Mesothelial cell of epicardium (in vitro differentiated cells): Measurements from ENCODE around the gene NLK. TPM values are rescaled to one million over a fixed set of nuclear protein-coding genes. Genes with fewer than 3 reads are reported as not detected.
"Not testable (repeated sequence)": the region's sequence is repeated elsewhere in the genome, so short reads cannot be mapped to it uniquely, and the experiment has no call there.

Source experiments
- DNase-seq, 2 experiments: peaks; one replicate each; pipeline ENCODE4 v3.0.0; 2021; ENCODE audit warnings: low spot score in 2 of 2; ENCODE audit not compliant: unreplicated experiment in 2 of 2
- H3K27ac Mint-ChIP-seq: 2 replicates; pipeline ENCODE4 v1.8.0; 2021; ENCODE audit warnings: mixed read lengths
- H3K27me3 Mint-ChIP-seq: 2 replicates; pipeline ENCODE4 v1.8.0; 2021; ENCODE audit warnings: low read depth, mixed read lengths
- H3K36me3 Mint-ChIP-seq: 2 replicates; pipeline ENCODE4 v1.8.0; 2021; ENCODE audit warnings: mixed read lengths
- H3K4me1 Mint-ChIP-seq: 2 replicates; pipeline ENCODE4 v1.8.0; 2021; ENCODE audit warnings: mixed read lengths
- H3K4me3 Mint-ChIP-seq: 2 replicates; pipeline ENCODE4 v1.8.0; 2021; ENCODE audit warnings: mild to moderate bottlenecking, moderate library complexity, mixed read lengths
- H3K9me3 Mint-ChIP-seq: 2 replicates; pipeline ENCODE4 v1.8.0; 2021; ENCODE audit warnings: mixed read lengths
- total RNA-seq: library from RNA; stranded (reverse); gene quantifications from 3 replicates; pipeline ENCODE4 v1.2.1, GENCODE V29; 2021
- TF ChIP-seq, protein P1 (sequence below): fragments of 200-600 bp; sonication (generic); IDR thresholded peaks from one replicate; pipeline ENCODE4 v1.5.0; 2021; ENCODE audit warnings: antibody characterized with exemption; ENCODE audit not compliant: unreplicated experiment

Gene NLK
- total RNA-seq, 1 donor from 2014 or later: 22.6 TPM

DNA sequence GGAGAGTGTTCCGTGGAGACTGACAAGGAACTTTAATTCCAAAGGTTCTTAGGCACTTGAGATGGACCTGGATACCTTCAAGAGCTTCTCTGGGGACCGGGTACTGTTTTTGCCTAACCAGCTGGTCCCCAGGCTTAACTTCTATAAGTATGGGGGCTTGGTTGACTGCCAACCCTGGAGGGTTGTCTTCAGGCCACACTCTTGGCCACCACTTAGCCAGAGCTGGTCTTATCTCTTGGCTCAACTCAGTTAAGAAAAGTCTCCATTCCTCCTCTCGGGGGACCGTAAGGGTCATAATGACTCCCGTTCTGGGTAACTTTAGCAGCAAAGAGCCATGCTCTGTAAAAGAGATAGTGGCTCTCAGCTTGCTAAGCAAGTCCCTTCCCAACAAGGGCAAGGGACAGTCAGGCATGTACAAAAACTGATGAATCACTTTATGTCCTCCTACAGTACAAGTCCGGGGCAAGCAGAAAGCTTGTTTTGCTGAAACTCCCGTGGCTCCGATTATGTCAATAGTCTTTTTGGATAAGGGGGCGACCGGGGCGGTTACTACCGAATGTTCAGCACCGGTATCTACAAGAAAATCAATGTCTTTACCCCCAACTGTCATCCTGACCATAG lies 193.7 kb downstream of the NLK start:
- not testable (repeated sequence) for H3K4me3 Mint-ChIP-seq, H3K36me3 Mint-ChIP-seq, H3K27me3 Mint-ChIP-seq, DNase-seq, H3K9me3 Mint-ChIP-seq, H3K27ac Mint-ChIP-seq
- peaks cover 42% of the 10 kb centered on the region for H3K4me1 Mint-ChIP-seq

DNA sequence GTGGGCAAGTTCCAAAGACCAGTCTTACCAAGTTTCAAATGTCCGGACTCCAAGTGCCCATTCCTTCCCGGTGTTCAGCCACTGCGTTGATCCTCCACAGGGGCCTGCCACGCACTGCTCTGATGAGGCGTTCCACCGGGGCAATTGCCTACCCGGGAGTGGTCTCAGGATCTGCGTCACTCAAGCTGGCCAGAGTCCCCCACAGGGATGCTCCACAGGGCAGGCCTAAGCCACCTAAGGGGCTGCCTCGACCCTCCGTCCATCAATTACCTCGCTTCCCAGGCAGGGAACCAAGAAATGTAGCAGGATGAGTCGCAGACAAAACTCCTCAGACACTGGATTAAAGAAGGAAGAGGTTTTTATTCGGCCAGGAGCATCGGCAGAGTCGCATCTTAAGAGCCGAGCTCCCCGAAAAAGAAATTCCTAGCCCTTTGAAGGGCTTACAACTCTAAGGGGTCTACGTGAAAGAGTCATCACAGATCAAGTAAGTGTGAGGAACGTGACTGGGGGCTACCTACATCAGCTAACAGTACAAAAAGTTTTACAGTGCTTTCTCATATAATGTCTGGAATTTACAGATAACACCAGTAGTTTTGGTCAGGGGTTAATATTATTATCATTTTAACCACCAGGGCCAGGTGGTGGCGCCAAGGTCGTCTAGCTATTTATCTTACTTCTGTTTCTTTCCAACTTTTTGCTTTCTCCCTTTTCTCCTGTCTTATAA lies 196.2 kb downstream of the NLK start:
- H3K27me3 Mint-ChIP-seq, H3K36me3 Mint-ChIP-seq, H3K27ac Mint-ChIP-seq, H3K4me3 Mint-ChIP-seq, H3K9me3 Mint-ChIP-seq, DNase-seq: not testable (repeated sequence)
- peaks cover 35% of the 10 kb centered on the region for H3K4me1 Mint-ChIP-seq

DNA sequence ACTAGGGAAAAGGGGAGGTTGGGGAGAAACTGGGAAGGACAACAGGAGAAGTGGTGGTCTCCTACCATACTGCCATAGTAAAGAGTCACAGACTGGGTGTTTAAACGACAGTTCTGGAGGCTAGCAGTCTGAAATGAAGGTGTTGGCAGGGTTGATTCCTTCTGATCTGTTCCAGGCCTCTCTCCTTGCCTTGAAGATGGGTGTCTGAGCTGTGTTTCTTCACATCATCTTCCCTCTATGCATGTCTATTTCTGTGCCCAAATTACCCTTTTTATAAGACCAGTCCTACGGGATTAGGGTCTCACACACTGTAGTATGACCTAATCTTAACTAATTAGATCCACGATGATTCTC lies 196.8 kb downstream of the NLK start:
- TF ChIP-seq, protein P1, sequence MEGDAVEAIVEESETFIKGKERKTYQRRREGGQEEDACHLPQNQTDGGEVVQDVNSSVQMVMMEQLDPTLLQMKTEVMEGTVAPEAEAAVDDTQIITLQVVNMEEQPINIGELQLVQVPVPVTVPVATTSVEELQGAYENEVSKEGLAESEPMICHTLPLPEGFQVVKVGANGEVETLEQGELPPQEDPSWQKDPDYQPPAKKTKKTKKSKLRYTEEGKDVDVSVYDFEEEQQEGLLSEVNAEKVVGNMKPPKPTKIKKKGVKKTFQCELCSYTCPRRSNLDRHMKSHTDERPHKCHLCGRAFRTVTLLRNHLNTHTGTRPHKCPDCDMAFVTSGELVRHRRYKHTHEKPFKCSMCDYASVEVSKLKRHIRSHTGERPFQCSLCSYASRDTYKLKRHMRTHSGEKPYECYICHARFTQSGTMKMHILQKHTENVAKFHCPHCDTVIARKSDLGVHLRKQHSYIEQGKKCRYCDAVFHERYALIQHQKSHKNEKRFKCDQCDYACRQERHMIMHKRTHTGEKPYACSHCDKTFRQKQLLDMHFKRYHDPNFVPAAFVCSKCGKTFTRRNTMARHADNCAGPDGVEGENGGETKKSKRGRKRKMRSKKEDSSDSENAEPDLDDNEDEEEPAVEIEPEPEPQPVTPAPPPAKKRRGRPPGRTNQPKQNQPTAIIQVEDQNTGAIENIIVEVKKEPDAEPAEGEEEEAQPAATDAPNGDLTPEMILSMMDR: no peak
- peaks cover 29% of the 10 kb centered on the region for H3K4me1 Mint-ChIP-seq

DNA sequence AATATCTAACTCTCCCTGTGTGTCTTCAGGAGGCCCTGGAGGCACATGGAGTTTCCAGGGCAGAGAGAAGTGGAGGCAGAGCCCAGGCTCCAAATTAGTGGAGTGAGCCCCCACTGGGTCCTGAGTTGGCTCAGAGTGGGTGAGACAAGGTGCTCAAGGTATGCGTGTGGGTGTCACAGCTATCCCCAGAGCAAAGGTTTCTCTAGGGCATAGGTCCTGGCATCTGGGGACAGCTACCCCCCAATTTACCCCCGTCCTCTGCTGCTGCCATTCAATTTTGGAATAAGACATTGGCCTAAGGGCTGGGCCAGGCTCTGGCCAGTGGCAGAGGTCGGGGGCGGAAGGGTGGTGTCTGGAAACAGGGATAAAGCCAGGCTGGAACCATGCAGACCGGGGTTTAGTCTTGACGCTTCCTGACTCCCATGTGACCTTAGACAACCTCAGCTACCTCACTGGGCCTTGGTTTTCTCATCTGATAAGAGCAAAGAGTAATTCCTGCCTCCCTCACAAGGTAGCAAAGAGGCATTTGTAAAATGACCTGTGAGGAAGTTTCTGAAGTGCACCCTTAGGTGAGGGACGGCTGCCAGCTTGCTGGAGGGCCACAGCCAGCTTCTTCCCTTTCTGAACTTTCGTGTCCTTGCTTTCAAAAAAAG lies 198.3 kb downstream of the NLK start:
- H3K9me3 Mint-ChIP-seq: no peaks in the 10 kb centered on the region
- no peaks in the 10 kb centered on the region for H3K27me3 Mint-ChIP-seq
- peaks cover 14% of the 10 kb centered on the region for H3K4me1 Mint-ChIP-seq
- TF ChIP-seq, protein P1: no peak
- H3K36me3 Mint-ChIP-seq: no peaks in the 10 kb centered on the region
- no peak for DNase-seq
- no peak overlapping the region for H3K4me3 Mint-ChIP-seq
- no peak overlapping the region for H3K27ac Mint-ChIP-seq

More for the DNA sequence above, 196.8 kb downstream of the NLK start:
- H3K36me3 Mint-ChIP-seq: no peaks in the 10 kb centered on the region
- H3K4me3 Mint-ChIP-seq: no peak overlapping the region
- no peaks in the 10 kb centered on the region for H3K9me3 Mint-ChIP-seq
- H3K27ac Mint-ChIP-seq: no peak overlapping the region
- no peaks in the 10 kb centered on the region for H3K27me3 Mint-ChIP-seq
- DNase-seq: no peak

DNA sequence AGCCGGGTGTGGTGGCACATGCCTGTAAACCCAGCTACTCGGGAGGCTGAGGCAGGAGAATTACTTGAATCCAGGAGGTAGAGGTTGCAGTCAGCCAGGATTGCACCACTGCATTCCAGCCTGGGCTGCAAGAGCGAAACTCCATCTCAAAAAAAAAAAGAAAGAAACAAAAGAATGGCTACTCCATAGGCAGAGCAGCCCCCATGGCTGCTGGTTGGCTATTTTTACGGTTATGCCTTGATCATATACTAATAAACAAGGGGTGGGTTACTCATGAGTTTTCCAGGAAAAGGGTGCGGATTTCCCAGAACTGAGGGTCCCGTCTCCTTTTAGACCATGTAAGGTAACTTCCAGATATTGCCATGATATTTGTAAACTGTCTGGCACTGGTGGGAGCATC lies 200.3 kb downstream of the NLK start:
- Mint-ChIP-seq H3K4me3 (no peak overlapping the region), H3K27ac (no peak overlapping the region), H3K27me3 (no peaks in the 10 kb centered on the region), H3K36me3 (no peaks in the 10 kb centered on the region), H3K4me1 (peaks cover 4% of the 10 kb centered on the region), H3K9me3 (no peaks in the 10 kb centered on the region)
- TF ChIP-seq, protein P1: no peak
- DNase-seq: no peak

DNA sequence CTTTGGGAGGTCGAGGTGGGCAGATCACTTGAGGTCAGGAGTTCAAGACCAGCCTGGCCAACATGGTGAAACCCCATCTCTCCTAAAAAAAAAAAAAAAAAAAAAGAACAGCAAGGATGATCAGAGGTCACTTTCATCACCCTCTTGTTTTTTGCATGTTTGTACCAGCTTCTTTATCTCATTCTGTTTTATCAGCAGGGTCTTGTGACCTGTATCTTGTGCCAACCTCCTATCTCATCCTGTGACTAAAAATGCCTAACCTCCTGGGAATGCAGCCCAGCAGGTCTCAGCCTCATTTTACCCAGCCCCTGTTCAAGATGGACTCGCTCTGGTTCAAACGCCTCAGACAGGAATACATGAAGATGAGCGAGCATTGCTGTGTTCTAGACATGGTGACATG lies 200.8 kb downstream of the NLK start:
- H3K36me3 Mint-ChIP-seq, H3K27me3 Mint-ChIP-seq, H3K9me3 Mint-ChIP-seq, H3K4me1 Mint-ChIP-seq, H3K27ac Mint-ChIP-seq, H3K4me3 Mint-ChIP-seq, DNase-seq: not testable (repeated sequence)

DNA sequence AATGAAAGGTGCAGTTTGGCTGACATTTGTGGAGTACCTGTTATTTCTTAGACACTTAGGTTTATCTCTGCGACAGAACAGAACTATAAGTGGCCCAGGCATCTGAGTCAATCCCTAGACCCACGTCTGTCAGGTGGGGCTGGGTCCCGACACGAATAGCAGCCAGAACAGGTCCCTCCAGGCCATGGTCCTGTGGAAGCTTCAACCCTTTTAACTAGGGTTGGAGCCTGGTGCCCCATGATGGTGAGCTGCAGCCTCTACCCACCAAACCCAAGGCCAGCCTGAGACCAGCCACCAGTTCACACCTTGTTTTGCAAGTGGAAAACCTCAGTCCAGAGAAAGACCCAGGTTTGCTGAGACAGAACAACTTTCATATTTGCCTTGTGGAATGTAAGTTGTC lies 202.0 kb downstream of the NLK start:
- H3K4me1 Mint-ChIP-seq: no peaks in the 10 kb centered on the region
- no peak overlapping the region for H3K27ac Mint-ChIP-seq
- TF ChIP-seq, protein P1: no peak
- no peaks in the 10 kb centered on the region for H3K27me3 Mint-ChIP-seq
- DNase-seq: no peak
- H3K36me3 Mint-ChIP-seq: no peaks in the 10 kb centered on the region
- H3K4me3 Mint-ChIP-seq: no peak overlapping the region
- no peaks in the 10 kb centered on the region for H3K9me3 Mint-ChIP-seq
